Smooth muscle cell (in vitro differentiated cells): ENCODE results near the gene PBX3. TPM values are rescaled to one million over a fixed set of nuclear protein-coding genes. Genes with fewer than 3 reads are reported as not detected.

Source experiments
- DNase-seq: peaks from one replicate; lab custom pipeline; 2025; ENCODE audit not compliant: unreplicated experiment; lab: John Stamatoyannopoulos, UW
- H2AFZ ChIP-seq: fragments of 200-600 bp; sonication (generic); 2 replicates; pipeline ENCODE4 v1.6.0; 2016; ENCODE audit warnings: antibody characterized with exemption, low read depth, mild to moderate bottlenecking
- H3F3A ChIP-seq: fragments of 200-600 bp; sonication (generic); 2 replicates; pipeline ENCODE4 v1.6.0; 2017; ENCODE audit warnings: antibody characterized with exemption, low read depth
- H3K27ac ChIP-seq: fragments of 200-600 bp; sonication (generic); 2 replicates; pipeline ENCODE4 v1.5.1; 2016; ENCODE audit warnings: low read depth, mild to moderate bottlenecking
- H3K27me3 ChIP-seq: fragments of 200-600 bp; sonication (generic); 2 replicates; pipeline ENCODE4 v1.6.1; 2016; ENCODE audit warnings: low read depth, mild to moderate bottlenecking
- H3K36me3 ChIP-seq: fragments of 200-600 bp; sonication (generic); 2 replicates; pipeline ENCODE4 v1.5.1; 2016; ENCODE audit warnings: low read depth
- H3K4me1 ChIP-seq: fragments of 200-600 bp; sonication (generic); 2 replicates; pipeline ENCODE4 v1.5.1; 2016; ENCODE audit warnings: low read depth
- H3K4me2 ChIP-seq: fragments of 200-600 bp; sonication (generic); 2 replicates; pipeline ENCODE4 v1.6.0; 2016; ENCODE audit warnings: mild to moderate bottlenecking
- H3K4me3 ChIP-seq: fragments of 200-600 bp; sonication (generic); 2 replicates; pipeline ENCODE4 v1.5.1; 2016; ENCODE audit warnings: mild to moderate bottlenecking
- H3K79me2 ChIP-seq: fragments of 200-600 bp; sonication (generic); 2 replicates; pipeline ENCODE4 v1.6.0; 2016; ENCODE audit warnings: low read depth, mild to moderate bottlenecking
- H3K9ac ChIP-seq: fragments of 200-600 bp; sonication (generic); 2 replicates; pipeline ENCODE4 v1.6.0; 2016; ENCODE audit warnings: low read depth
- H3K9me3 ChIP-seq: fragments of 200-600 bp; sonication (generic); replicated peaks from 2 replicates; pipeline ENCODE4 v1.5.1; 2016; ENCODE audit warnings: low read depth
- H4K20me1 ChIP-seq: fragments of 200-600 bp; sonication (generic); 2 replicates; pipeline ENCODE4 v1.6.0; 2016; ENCODE audit warnings: low read depth
- CTCF ChIP-seq: fragments of 200-600 bp; sonication (generic); IDR thresholded peaks from 2 replicates; pipeline ENCODE4 v1.5.1; 2017; ENCODE audit warnings: borderline replicate concordance, mild to moderate bottlenecking, antibody characterized with exemption; ENCODE audit not compliant: insufficient read depth, poor library complexity, severe bottlenecking
- WGBS: methylation state at CpG from one replicate; pipeline ENCODE4 v1.1.7; 2016; ENCODE audit warnings: low lambda C conversion rate; 5-methylcytosine and 5-hydroxymethylcytosine counted together
- polyA plus RNA-seq: library from polyadenylated mRNA; unstranded; fragments of >200 nt; fragmentation: Nextera tagmentation; extraction: Ambion mirVana; gene quantifications from 2 replicates; pipeline ENCODE4 v1.2.1, GENCODE V29; 2016
- total RNA-seq: library from RNA; depleted of rRNA; stranded (reverse); fragments of >200 nt; gene quantifications from 2 replicates; pipeline ENCODE4 v1.2.3, GENCODE V29; 2014

The PBX3 gene
- total and polyA plus RNA-seq, 2 experiments from 2014 or later: 15.3 to 34.6 TPM

GRCh38 chr9:125902214-125902613, 155.0 kb downstream of the PBX3 start:
- Histone ChIP-seq H3K9me3 (no peaks in the 10 kb centered on the region), H3K4me1 (peaks cover 13% of the 10 kb centered on the region), H2AFZ (no peak overlapping the region), H3K4me2 (no peak overlapping the region), H4K20me1 (peaks cover 83% of the 10 kb centered on the region), H3K27me3 (peaks cover 53% of the 10 kb centered on the region), H3K4me3 (no peak overlapping the region), H3K36me3 (no peaks in the 10 kb centered on the region), H3K9ac (no peak overlapping the region), H3K79me2 (peaks cover 14% of the 10 kb centered on the region), H3F3A (no peaks in the 10 kb centered on the region), H3K27ac (no peak overlapping the region)
- DNase-seq: no peak
- no peak for TF ChIP-seq CTCF
- 95% methylated on average over 3 of the region's 3 CpGs for WGBS

DNA sequence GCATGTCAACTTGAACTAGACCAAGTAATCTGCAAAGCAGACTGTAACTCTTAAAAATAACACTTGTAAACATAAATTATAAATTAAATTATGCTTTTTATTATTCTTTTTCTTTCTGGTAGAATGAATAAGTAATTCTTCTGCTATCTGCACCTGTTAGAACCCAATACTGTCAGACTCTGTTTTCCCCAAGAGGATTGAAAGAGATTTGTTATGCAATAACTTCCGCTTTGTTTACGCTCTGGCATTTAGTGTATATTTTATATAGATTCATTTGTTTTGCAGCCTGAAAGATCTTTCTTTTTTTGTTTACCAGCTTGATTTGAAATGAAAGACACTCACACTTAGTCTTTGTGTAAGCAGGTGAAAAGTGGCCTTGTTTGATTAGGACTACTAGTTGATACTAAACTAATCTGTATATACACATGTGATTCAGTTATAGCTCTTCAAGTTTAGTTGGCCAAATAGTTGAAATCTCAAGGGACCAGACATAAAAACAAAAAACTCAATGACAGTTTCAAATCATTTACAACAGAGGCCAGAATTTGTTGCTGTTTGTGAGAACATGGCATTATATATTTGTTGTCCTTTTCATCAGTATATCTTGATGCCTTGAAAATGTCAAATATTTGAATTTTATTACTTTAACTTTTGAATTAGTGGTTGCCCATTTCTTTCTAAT, 155.8 kb downstream of the PBX3 start:
- WGBS: 92% methylated on average over 2 of the region's 2 CpGs
- H3K36me3 ChIP-seq: no peaks in the 10 kb centered on the region

GRCh38 chr9:125904155-125904851, 157.1 kb downstream of the PBX3 start:
- no peak overlapping the region for H3K9ac ChIP-seq
- DNase-seq: no peak
- H3K27me3 ChIP-seq: peaks cover 49% of the 10 kb centered on the region
- H3F3A ChIP-seq: no peaks in the 10 kb centered on the region
- no peak overlapping the region for H3K27ac ChIP-seq
- H3K4me2 ChIP-seq: peak overlapping the region; percentile 73
- TF ChIP-seq CTCF: no peak
- no peak overlapping the region for H3K4me3 ChIP-seq
- H4K20me1 ChIP-seq: peaks cover 72% of the 10 kb centered on the region
- peaks cover 13% of the 10 kb centered on the region for H3K4me1 ChIP-seq
- peaks cover 8% of the 10 kb centered on the region for H3K79me2 ChIP-seq
- no peaks in the 10 kb centered on the region for H3K9me3 ChIP-seq
- H2AFZ ChIP-seq: no peak overlapping the region
- no peaks in the 10 kb centered on the region for H3K36me3 ChIP-seq
- WGBS: 46% methylated on average over 5 of the region's 5 CpGs

More for the DNA sequence above, 155.8 kb downstream of the PBX3 start:
- Histone ChIP-seq H2AFZ (no peak overlapping the region), H3K79me2 (peaks cover 14% of the 10 kb centered on the region), H3K27ac (no peak overlapping the region), H3F3A (no peaks in the 10 kb centered on the region), H3K4me2 (no peak overlapping the region), H3K9me3 (no peaks in the 10 kb centered on the region), H3K4me3 (no peak overlapping the region), H3K27me3 (peaks cover 54% of the 10 kb centered on the region), H4K20me1 (peaks cover 79% of the 10 kb centered on the region), H3K4me1 (peaks cover 13% of the 10 kb centered on the region), H3K9ac (no peak overlapping the region)
- DNase-seq: no peak
- TF ChIP-seq CTCF: no peak
